HCT116 (cell line): ENCODE results near the gene SHISAL1. TPM values are rescaled to one million over a fixed set of nuclear protein-coding genes. Genes with fewer than 3 reads are reported as not detected.

Source experiments
- ATAC-seq: fragments of 200-7000 bp; cut with Tn5 transposase; 2 replicates; pipeline ENCODE4 v1.9.1; 2020; ENCODE audit warnings: mild to moderate bottlenecking, moderate library complexity
- BruUV-seq: library from RNA; stranded (reverse); fragments of 400-500 nt; replicated peaks from 2 replicates; lab custom pipeline; 2021; lab: Mats Ljungman, UMichigan
- CTCF ChIA-PET: fragments of 300-600 bp; sonication (Branson Sonifier 250); formaldehyde crosslinking; loops from one replicate; lab custom pipeline; 2021; ENCODE audit warnings: antibody characterized with exemption; lab: Charles Lee
- POLR2A ChIA-PET: fragments of 300-600, 350-600 bp; sonication (Branson Sonifier 250); formaldehyde crosslinking; loops from one replicate; lab custom pipeline; 2021; ENCODE audit warnings: antibody characterized with exemption; lab: Charles Lee
- RAD21 ChIA-PET, 2 experiments: fragments of 300-600 bp; sonication (Branson Sonifier 250); formaldehyde crosslinking; loops; one replicate each; lab custom pipeline; 2023; ENCODE audit warnings: low total read pairs in 2 of 2; ENCODE audit not compliant: uncharacterized antibody in 2 of 2, unreplicated experiment in 2 of 2, low non-redundant PET in 1 of 2; lab: Charles Lee
- DNase-seq: peaks from one replicate; pipeline ENCODE4 v3.0.0-alpha.2; 2010; ENCODE audit warnings: low read depth, low spot score
- H2AFZ ChIP-seq: fragments of 200-600 bp; shearing (Covaris generic), sonication (generic); 2 replicates; pipeline ENCODE4 v1.6.1; 2017; ENCODE audit warnings: low read depth, mixed run types, mixed read lengths, antibody characterized with exemption, low read length; ENCODE audit not compliant: poor library complexity, severe bottlenecking
- H3K27ac ChIP-seq: 2 replicates; pipeline ENCODE4 v1.5.1; 2012; ENCODE audit warnings: low read depth, low read length
- H3K27me3 ChIP-seq: fragments of 200-600 bp; sonication (generic); 2 replicates; pipeline ENCODE4 v1.6.1; 2016; ENCODE audit warnings: mixed run types, low read length, mixed read lengths; ENCODE audit not compliant: insufficient read depth
- H3K36me3 ChIP-seq, 2 experiments: fragments of 200-500 bp in 1 of 2; fragments of 200-600 bp in 1 of 2; sonication (Bioruptor generic) in 1 of 2; sonication (generic) in 1 of 2; 2 replicates each; pipeline versions ENCODE4 v1.5.1 to v1.6.1; 2014 to 2016; ENCODE audit warnings: low read length in 2 of 2, inconsistent platforms in 1 of 2, mixed read lengths in 1 of 2, mixed run types in 1 of 2; ENCODE audit not compliant: insufficient read depth in 2 of 2, control insufficient read depth in 1 of 2
- H3K4me1 ChIP-seq, 2 experiments: fragments of 200-600 bp in 1 of 2; sonication (generic) in 1 of 2; 2 replicates each; pipeline versions ENCODE4 v1.5.1 to v1.6.1; 2012 to 2017; ENCODE audit warnings: low read length in 2 of 2, inconsistent platforms in 1 of 2, mild to moderate bottlenecking in 1 of 2, mixed read lengths in 1 of 2, mixed run types in 1 of 2, moderate library complexity in 1 of 2; ENCODE audit not compliant: insufficient read depth in 2 of 2, control insufficient read depth in 1 of 2
- H3K4me2 ChIP-seq: fragments of 200-600 bp; sonication (generic); 2 replicates; pipeline ENCODE4 v1.6.1; 2017; ENCODE audit warnings: mixed run types, low read length, mixed read lengths
- H3K4me3 ChIP-seq, 2 experiments: fragments of 200-600 bp in 1 of 2; sonication (generic) in 1 of 2; replicated peaks in 1 of 2; 2 replicates each; pipeline ENCODE4 v1.5.1; 2011 to 2016; ENCODE audit warnings: low read length in 2 of 2, control low read depth in 1 of 2, low read depth in 1 of 2, mild to moderate bottlenecking in 1 of 2, mixed read lengths in 1 of 2, mixed run types in 1 of 2
- H3K79me2 ChIP-seq: fragments of 200-600 bp; sonication (generic); 2 replicates; pipeline ENCODE4 v1.6.1; 2017; ENCODE audit warnings: mild to moderate bottlenecking, mixed run types, low read length, moderate library complexity, mixed read lengths; ENCODE audit not compliant: insufficient read depth
- H3K9ac ChIP-seq: fragments of 200-600 bp; sonication (generic); 2 replicates; pipeline ENCODE4 v1.6.1; 2016; ENCODE audit warnings: low read length, mixed read lengths
- H3K9me2 ChIP-seq: fragments of 200-600 bp; sonication (generic), shearing (Covaris generic); 2 replicates; pipeline ENCODE4 v1.6.1; 2017; ENCODE audit warnings: mixed run types, mild to moderate bottlenecking, moderate library complexity; ENCODE audit not compliant: insufficient read depth
- H3K9me3 ChIP-seq, 2 experiments: fragments of 200-500 bp in 1 of 2; fragments of 200-600 bp in 1 of 2; sonication (Bioruptor generic) in 1 of 2; sonication (generic) in 1 of 2; 2 replicates each; pipeline ENCODE4 v1.6.1; 2014 to 2017; ENCODE audit warnings: low read length in 2 of 2, mixed read lengths in 2 of 2, inconsistent platforms in 1 of 2, low read depth in 1 of 2, mild to moderate bottlenecking in 1 of 2, mixed run types in 1 of 2, moderate library complexity in 1 of 2; ENCODE audit not compliant: control insufficient read depth in 1 of 2, insufficient read depth in 1 of 2
- H4K20me1 ChIP-seq: fragments of 200-600 bp; sonication (generic), shearing (Covaris generic); 2 replicates; pipeline ENCODE4 v1.6.1; 2017; ENCODE audit warnings: mixed run types, mild to moderate bottlenecking, moderate library complexity; ENCODE audit not compliant: insufficient read depth
- CEBPB ChIP-seq: IDR thresholded peaks from 2 replicates; pipeline ENCODE4 v1.6.1; 2012; ENCODE audit warnings: low read depth
- EGR1 ChIP-seq: IDR thresholded peaks from 2 replicates; pipeline ENCODE4 v1.6.1; 2012; ENCODE audit warnings: low read depth
- ELF1 ChIP-seq: IDR thresholded peaks from 2 replicates; pipeline ENCODE4 v1.6.1; 2012; ENCODE audit warnings: low read depth, borderline replicate concordance
- EZH2phosphoT487 ChIP-seq: fragments of 200-600 bp; IDR thresholded peaks from 2 replicates; pipeline ENCODE4 v1.6.1; 2018; ENCODE audit warnings: antibody characterized with exemption, borderline replicate concordance
- FOSL1 ChIP-seq: IDR thresholded peaks from 2 replicates; pipeline ENCODE4 v1.6.1; 2012; ENCODE audit warnings: low read depth
- JUND ChIP-seq: IDR thresholded peaks from 2 replicates; pipeline ENCODE4 v1.6.1; 2012
- POLR2AphosphoS5 ChIP-seq: IDR thresholded peaks from 2 replicates; pipeline ENCODE4 v1.6.1; 2011; ENCODE audit warnings: mild to moderate bottlenecking, low read depth, low read length, moderate library complexity
- RAD21 ChIP-seq: IDR thresholded peaks from 2 replicates; pipeline ENCODE4 v1.6.1; 2012; ENCODE audit warnings: low read depth, mild to moderate bottlenecking
- SIN3A ChIP-seq: IDR thresholded peaks from 2 replicates; pipeline ENCODE4 v1.6.1; 2012; ENCODE audit warnings: low read depth
- SP1 ChIP-seq: IDR thresholded peaks from 2 replicates; pipeline ENCODE4 v1.6.1; 2012; ENCODE audit warnings: low read depth
- SRF ChIP-seq: IDR thresholded peaks from 2 replicates; pipeline ENCODE4 v1.6.1; 2012; ENCODE audit warnings: low read depth
- TCF7L2 ChIP-seq: IDR thresholded peaks from 2 replicates; pipeline ENCODE4 v1.7.0; 2011; ENCODE audit warnings: borderline replicate concordance, inconsistent platforms; ENCODE audit not compliant: insufficient read depth, insufficient read length; ENCODE audit errors: extremely low read depth
- YY1 ChIP-seq: IDR thresholded peaks from 2 replicates; pipeline ENCODE4 v1.6.1; 2011; ENCODE audit warnings: low read length, low read depth, moderate library complexity, mild to moderate bottlenecking; ENCODE audit not compliant: insufficient replicate concordance; ENCODE audit errors: extremely low read depth
- ZFX ChIP-seq: fragments of 450-650 bp; IDR thresholded peaks from 2 replicates; pipeline ENCODE4 v1.6.1; 2017
- ZNF274 ChIP-seq: fragments of 200-500 bp; sonication (Bioruptor generic); IDR thresholded peaks from 2 replicates; pipeline ENCODE4 v1.6.1; 2014; ENCODE audit warnings: mild to moderate bottlenecking, low read depth, low read length, inconsistent platforms
- intact Hi-C: fragments of 100-400 bp; cut with micrococcal nuclease; formaldehyde crosslinking; loops from 2 replicates; pipeline ENCODE4 v1.10.0; 2022
- total RNA-seq: library from RNA; stranded (reverse); gene quantifications from one replicate; pipeline ENCODE4 v1.2.1, GENCODE V29; 2021; ENCODE audit not compliant: unreplicated experiment
- TF ChIP-seq, protein P1 (sequence below): IDR thresholded peaks from 2 replicates; pipeline ENCODE4 v1.6.1; 2011; ENCODE audit warnings: mild to moderate bottlenecking, low read length, moderate library complexity; ENCODE audit not compliant: insufficient replicate concordance; ENCODE audit errors: extremely low read depth
- TF ChIP-seq, protein P2 (sequence below): IDR thresholded peaks from 2 replicates; pipeline ENCODE4 v1.6.1; 2012
- TF ChIP-seq, protein P3 (sequence below): IDR thresholded peaks from 2 replicates; pipeline ENCODE4 v1.6.1; 2012

The SHISAL1 gene
- total RNA-seq, 1 experiment from 2014 or later = not detected

DNA sequence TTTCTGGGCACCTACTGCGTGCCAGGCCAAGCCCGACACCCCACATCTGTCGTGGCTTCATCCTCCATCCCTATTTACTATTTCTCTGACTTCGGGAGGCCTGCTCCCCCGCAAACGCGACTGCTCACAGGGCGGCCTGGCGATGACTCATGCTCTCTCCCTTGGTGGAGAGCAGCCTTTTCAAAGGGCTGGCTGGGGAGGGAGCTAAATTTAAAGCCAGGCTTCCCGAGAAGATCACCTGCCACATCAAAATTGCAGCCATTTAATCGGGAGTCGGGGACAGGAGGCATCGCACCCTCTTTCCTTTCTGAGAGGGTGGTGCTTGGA is 24.9 kb upstream of the SHISAL1 start:
- Histone ChIP-seq H3K27ac (no peak overlapping the region), H3K79me2 (no peaks in the 10 kb centered on the region), H3K9me3 (no peaks in the 10 kb centered on the region; a peak in 1 of 4 replicates), H3K4me1 (peaks cover 4 to 19% of the 10 kb centered on the region in 2 experiments; a peak in 3 of 4 replicates), H3K27me3 (no peaks in the 10 kb centered on the region), H3K4me3 (no peak overlapping the region), H3K4me2 (peak overlapping the region; percentile 64), H3K9ac (no peak overlapping the region), H3K36me3 (no peaks in the 10 kb centered on the region), H2AFZ (no peak overlapping the region), H4K20me1 (no peaks in the 10 kb centered on the region), H3K9me2 (no peaks in the 10 kb centered on the region)
- DNase-seq = no peak
- POLR2A ChIA-PET = no interaction called here
- BruUV-seq = no TSS peak
- peak; percentile 63 for ATAC-seq
- TF ChIP-seq EGR1 = peak; percentile 41
- TF ChIP-seq FOSL1 = peak; percentile 34; the same call in 1 of the 2 replicates
- TF ChIP-seq, protein P1, sequence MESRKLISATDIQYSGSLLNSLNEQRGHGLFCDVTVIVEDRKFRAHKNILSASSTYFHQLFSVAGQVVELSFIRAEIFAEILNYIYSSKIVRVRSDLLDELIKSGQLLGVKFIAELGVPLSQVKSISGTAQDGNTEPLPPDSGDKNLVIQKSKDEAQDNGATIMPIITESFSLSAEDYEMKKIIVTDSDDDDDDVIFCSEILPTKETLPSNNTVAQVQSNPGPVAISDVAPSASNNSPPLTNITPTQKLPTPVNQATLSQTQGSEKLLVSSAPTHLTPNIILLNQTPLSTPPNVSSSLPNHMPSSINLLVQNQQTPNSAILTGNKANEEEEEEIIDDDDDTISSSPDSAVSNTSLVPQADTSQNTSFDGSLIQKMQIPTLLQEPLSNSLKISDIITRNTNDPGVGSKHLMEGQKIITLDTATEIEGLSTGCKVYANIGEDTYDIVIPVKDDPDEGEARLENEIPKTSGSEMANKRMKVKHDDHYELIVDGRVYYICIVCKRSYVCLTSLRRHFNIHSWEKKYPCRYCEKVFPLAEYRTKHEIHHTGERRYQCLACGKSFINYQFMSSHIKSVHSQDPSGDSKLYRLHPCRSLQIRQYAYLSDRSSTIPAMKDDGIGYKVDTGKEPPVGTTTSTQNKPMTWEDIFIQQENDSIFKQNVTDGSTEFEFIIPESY = no peak
- TF ChIP-seq JUND = 0 out of 2 replicates have a peak, but pooled peaks have one; percentile 33
- CTCF ChIA-PET = no interaction called here
- intact Hi-C loops = loop anchor here (5.0 kb wide), 1 partner anchor 230 kb away; no protein-coding TSS in a partner anchor
- RAD21 ChIA-PET = no interaction called here

DNA sequence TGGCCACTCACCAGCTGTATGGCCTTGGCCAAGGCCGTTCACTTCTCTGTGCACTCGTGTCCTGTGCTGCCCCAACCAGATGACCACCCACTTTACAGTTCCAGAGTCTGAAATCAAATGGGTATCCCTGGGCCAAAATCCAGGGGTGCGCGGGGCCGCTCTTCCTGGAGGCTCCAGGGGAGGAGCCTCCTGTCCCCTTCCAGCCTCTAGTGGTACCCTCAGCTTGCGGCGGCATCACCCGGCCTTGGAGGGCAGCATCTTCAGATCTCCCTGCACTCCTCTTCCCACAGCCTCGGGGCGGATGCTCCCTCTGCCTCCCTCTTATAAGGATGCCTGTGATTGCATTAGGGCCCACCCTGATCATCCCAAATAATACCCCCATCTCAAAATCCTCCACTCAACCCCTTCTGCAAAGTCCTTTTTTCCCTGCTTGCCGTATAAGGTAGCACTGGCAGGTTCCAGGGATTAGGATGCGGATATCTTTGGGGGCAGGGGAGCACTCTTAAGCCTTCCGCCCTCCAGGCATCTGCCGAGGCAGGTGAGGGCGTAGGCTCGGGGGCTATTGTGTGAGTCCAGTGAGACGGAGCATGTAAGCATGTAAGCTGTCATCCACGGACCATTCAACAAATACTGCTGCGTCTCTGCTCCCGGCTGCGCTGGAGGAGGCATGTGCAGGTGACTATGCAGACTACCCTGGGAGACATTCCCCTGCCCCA is 24.4 kb upstream of the SHISAL1 start:
- POLR2A ChIA-PET = no interaction called here
- TF ChIP-seq JUND (no peak), POLR2AphosphoS5 (no peak), TCF7L2 (no peak), FOSL1 (no peak), ELF1 (no peak), EZH2phosphoT487 (no peak), ZNF274 (no peak), SRF (no peak), ZFX (no peak), RAD21 (no peak), YY1 (no peak), CEBPB (no peak), SIN3A (no peak), SP1 (no peak)
- TF ChIP-seq, protein P2, sequence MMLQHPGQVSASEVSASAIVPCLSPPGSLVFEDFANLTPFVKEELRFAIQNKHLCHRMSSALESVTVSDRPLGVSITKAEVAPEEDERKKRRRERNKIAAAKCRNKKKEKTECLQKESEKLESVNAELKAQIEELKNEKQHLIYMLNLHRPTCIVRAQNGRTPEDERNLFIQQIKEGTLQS = no peak
- TF ChIP-seq, protein P3, sequence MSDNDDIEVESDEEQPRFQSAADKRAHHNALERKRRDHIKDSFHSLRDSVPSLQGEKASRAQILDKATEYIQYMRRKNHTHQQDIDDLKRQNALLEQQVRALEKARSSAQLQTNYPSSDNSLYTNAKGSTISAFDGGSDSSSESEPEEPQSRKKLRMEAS = no peak

More for the DNA sequence above, 24.4 kb upstream of the SHISAL1 start:
- peak overlapping the region; percentile 64 for H3K4me2 ChIP-seq
- H3K4me1 ChIP-seq = peaks cover 4 to 19% of the 10 kb centered on the region in 2 experiments; a peak in 3 of 4 replicates
- no peaks in the 10 kb centered on the region for H4K20me1 ChIP-seq
- H3K27me3 ChIP-seq = no peaks in the 10 kb centered on the region
- no peak overlapping the region for H2AFZ ChIP-seq
- ATAC-seq (peak; percentile 27), DNase-seq (no peak)
- BruUV-seq = no TSS peak
- RAD21 ChIA-PET = no interaction called here
- CTCF ChIA-PET = no interaction called here
- H3K9me3 ChIP-seq = no peaks in the 10 kb centered on the region; a peak in 1 of 4 replicates
- H3K36me3 ChIP-seq = no peaks in the 10 kb centered on the region
- intact Hi-C loops = loop anchor here (1.0 to 5.0 kb wide), 2 partner anchors 230 to 286 kb away; no protein-coding TSS in a partner anchor
- H3K27ac ChIP-seq = no peak overlapping the region
- no peak overlapping the region for H3K4me3 ChIP-seq
- H3K9me2 ChIP-seq = no peaks in the 10 kb centered on the region
- H3K9ac ChIP-seq = no peak overlapping the region
- no peaks in the 10 kb centered on the region for H3K79me2 ChIP-seq
